Body of pancreas (tissue), 4 donors: Measurements from ENCODE around the gene RNF125.

Experiments used
- CTCF ChIP-seq, 7 experiments: fragments of 450-650 bp in 4 of 7; fragments of 200-600 bp in 3 of 7; sonication (generic) in 3 of 7; IDR thresholded peaks; one replicate each; pipeline ENCODE4 v1.5.1; 2016 to 2019; ENCODE audit warnings: antibody characterized with exemption in 7 of 7
- POLR2A ChIP-seq, 3 donors: fragments of 450-650 bp; IDR thresholded peaks; one replicate each; pipeline ENCODE4 v1.6.1; 2016; ENCODE audit warnings: antibody characterized with exemption in 3 of 3, mild to moderate bottlenecking in 2 of 3

GRCh38 chr18:31998880-31999412 is 19.7 kb upstream of the RNF125 start:
- no peak for TF ChIP-seq CTCF (IDR thresholded peaks at IDR 0.05)
- no peak for TF ChIP-seq POLR2A (IDR thresholded peaks at IDR 0.05)
